Skin epidermis (tissue), 12 donors: Measurements from ENCODE around the gene ASF1A.
A peak's percentile ranks its signal among the peaks of the same experiment; 100 is the strongest.

ENCODE experiments used
- H3K27ac ChIP-seq, 21 experiments: fragments of 200-600 bp; sonication (generic) in 11 of 21; one replicate each; pipeline ENCODE4 v1.5.0; 2020; ENCODE audit warnings: mild to moderate bottlenecking in 3 of 21, inconsistent platforms in 2 of 21, moderate library complexity in 2 of 21
- H3K4me3 ChIP-seq, 7 experiments: fragments of 200-600 bp; sonication (generic) in 2 of 7; one replicate each; pipeline ENCODE4 v1.5.0; 2020; ENCODE audit warnings: inconsistent platforms in 2 of 7, mild to moderate bottlenecking in 2 of 7, moderate library complexity in 1 of 7

The ASF1A gene

GRCh38 chr6:118905084-118905483 is 11.1 kb downstream of the ASF1A start:
- no peak overlapping the region for H3K4me3 ChIP-seq
- peak overlapping the region in 1 of 21 experiments; percentile 11 for H3K27ac ChIP-seq

GRCh38 chr6:118905851-118906250 is 11.9 kb downstream of the ASF1A start:
- Histone ChIP-seq H3K4me3 (no peak overlapping the region), H3K27ac (peak overlapping the region in 2 of 21 experiments; percentile 11 to 26)

- Histone ChIP-seq H3K4me3 (no peak overlapping the region), H3K27ac (no peak overlapping the region)
Measured at GRCh38 chr6:118908441-118908840, 14.5 kb downstream of the ASF1A start.

- Histone ChIP-seq H3K27ac (no peak overlapping the region), H3K4me3 (no peak overlapping the region)
Measured at GRCh38 chr6:118912646-118913045, 18.7 kb downstream of the ASF1A start.

GRCh38 chr6:118913161-118913560 is 19.2 kb downstream of the ASF1A start:
- H3K4me3 ChIP-seq = no peak overlapping the region

GRCh38 chr6:118914598-118914997 is 20.6 kb downstream of the ASF1A start:
- Histone ChIP-seq H3K4me3 (no peak overlapping the region), H3K27ac (no peak overlapping the region)

More at GRCh38 chr6:118913161-118913560, 19.2 kb downstream of the ASF1A start:
- H3K27ac ChIP-seq = no peak overlapping the region

GRCh38 chr6:118917546-118918328 is 23.8 kb downstream of the ASF1A start:
- Histone ChIP-seq H3K27ac (no peak overlapping the region), H3K4me3 (no peak overlapping the region)

- Histone ChIP-seq H3K4me3 (no peak overlapping the region), H3K27ac (no peak overlapping the region)
Measured at GRCh38 chr6:118918329-118918725, 24.4 kb downstream of the ASF1A start.

GRCh38 chr6:118921084-118921483 is 27.1 kb downstream of the ASF1A start:
- no peak overlapping the region for H3K27ac ChIP-seq
- H3K4me3 ChIP-seq = no peak overlapping the region

GRCh38 chr6:118923035-118923434 is 29.1 kb downstream of the ASF1A start:
- H3K27ac ChIP-seq = no peak overlapping the region
- H3K4me3 ChIP-seq = no peak overlapping the region

- Histone ChIP-seq H3K27ac (no peak overlapping the region), H3K4me3 (no peak overlapping the region)
Measured at GRCh38 chr6:118930680-118931079, 36.7 kb downstream of the ASF1A start.

- H3K27ac ChIP-seq = no peak overlapping the region
- H3K4me3 ChIP-seq = no peak overlapping the region
Measured at GRCh38 chr6:118931436-118931835, 37.5 kb downstream of the ASF1A start.

GRCh38 chr6:118932421-118932820 is 38.5 kb downstream of the ASF1A start:
- Histone ChIP-seq H3K27ac (no peak overlapping the region), H3K4me3 (no peak overlapping the region)

- Histone ChIP-seq H3K27ac (peak overlapping the region in 8 of 21 experiments; percentile 83 to 96 (median 89)), H3K4me3 (peak overlapping the region; percentile 77 to 98 (median 86))
Measured at GRCh38 chr6:118933855-118934460, 40.0 kb downstream of the ASF1A start.

- Histone ChIP-seq H3K4me3 (peak within 1 kb of the TSS; percentile 77 to 98 (median 86)), H3K27ac (peak within 1 kb of the TSS; percentile 73 to 96 (median 89))
Measured at GRCh38 chr6:118934461-118935330, 40.7 kb downstream of the ASF1A start, which contains the start of gene MCM9. Gene MCM9, minus strand, starts transcription at chr6:118935159. Its CDS starts 3,436 bp downstream, at chr6:118931723.

- Histone ChIP-seq H3K4me3 (peak overlapping the region; percentile 77 to 98 (median 86)), H3K27ac (peak overlapping the region; percentile 73 to 96 (median 89))
Measured at GRCh38 chr6:118935331-118935668, 41.3 kb downstream of the ASF1A start.

GRCh38 chr6:118935978-118936703 is 42.2 kb downstream of the ASF1A start:
- H3K4me3 ChIP-seq = no peak overlapping the region
- H3K27ac ChIP-seq = no peak overlapping the region

- Histone ChIP-seq H3K4me3 (no peak overlapping the region), H3K27ac (no peak overlapping the region)
Measured at GRCh38 chr6:118939683-118940082, 45.7 kb downstream of the ASF1A start.

GRCh38 chr6:118940770-118941169 is 46.8 kb downstream of the ASF1A start:
- Histone ChIP-seq H3K4me3 (no peak overlapping the region), H3K27ac (no peak overlapping the region)

GRCh38 chr6:118945217-118945616 is 51.3 kb downstream of the ASF1A start:
- no peak overlapping the region for H3K27ac ChIP-seq
- no peak overlapping the region for H3K4me3 ChIP-seq
